Ishikawa (cell line): ENCODE measurements around the gene TJP2.

Experiments used
- CEBPB ChIP-seq: IDR thresholded peaks from 2 replicates; pipeline ENCODE4 v1.6.1; 2012
- CREB1 ChIP-seq: IDR thresholded peaks from 2 replicates; pipeline ENCODE4 v1.6.1; 2012; ENCODE audit warnings: low read depth
- EGR1 ChIP-seq: IDR thresholded peaks from 2 replicates; pipeline ENCODE4 v1.6.1; 2012
- EP300 ChIP-seq: IDR thresholded peaks from 2 replicates; pipeline ENCODE4 v1.6.1; 2012; ENCODE audit warnings: borderline replicate concordance
- FOXM1 ChIP-seq: IDR thresholded peaks from 2 replicates; pipeline ENCODE4 v1.6.1; 2012; ENCODE audit warnings: low read depth, borderline replicate concordance
- MAX ChIP-seq: IDR thresholded peaks from 2 replicates; pipeline ENCODE4 v1.6.1; 2012
- RAD21 ChIP-seq: IDR thresholded peaks from 2 replicates; pipeline ENCODE4 v1.6.1; 2012; ENCODE audit warnings: low read depth
- TAF1 ChIP-seq: IDR thresholded peaks from 2 replicates; pipeline ENCODE4 v1.6.1; 2012; ENCODE audit warnings: low read depth, mild to moderate bottlenecking
- TCF12 ChIP-seq: IDR thresholded peaks from 2 replicates; pipeline ENCODE4 v1.6.1; 2012; ENCODE audit warnings: low read depth
- YY1 ChIP-seq: IDR thresholded peaks from 2 replicates; pipeline ENCODE4 v1.6.1; 2012; ENCODE audit warnings: low read depth
- ZBTB7A ChIP-seq: IDR thresholded peaks from 2 replicates; pipeline ENCODE4 v1.6.1; 2012; ENCODE audit warnings: low read depth
- TF ChIP-seq, protein P1 (sequence below): IDR thresholded peaks from 2 replicates; pipeline ENCODE4 v1.6.1; 2012; ENCODE audit warnings: low read depth, mild to moderate bottlenecking
- TF ChIP-seq, protein P2 (sequence below): IDR thresholded peaks from 2 replicates; pipeline ENCODE4 v1.6.1; 2012

- TF ChIP-seq MAX = no peak
- TF ChIP-seq TAF1 = no peak
- TF ChIP-seq CREB1 = no peak
- TF ChIP-seq, protein P1, sequence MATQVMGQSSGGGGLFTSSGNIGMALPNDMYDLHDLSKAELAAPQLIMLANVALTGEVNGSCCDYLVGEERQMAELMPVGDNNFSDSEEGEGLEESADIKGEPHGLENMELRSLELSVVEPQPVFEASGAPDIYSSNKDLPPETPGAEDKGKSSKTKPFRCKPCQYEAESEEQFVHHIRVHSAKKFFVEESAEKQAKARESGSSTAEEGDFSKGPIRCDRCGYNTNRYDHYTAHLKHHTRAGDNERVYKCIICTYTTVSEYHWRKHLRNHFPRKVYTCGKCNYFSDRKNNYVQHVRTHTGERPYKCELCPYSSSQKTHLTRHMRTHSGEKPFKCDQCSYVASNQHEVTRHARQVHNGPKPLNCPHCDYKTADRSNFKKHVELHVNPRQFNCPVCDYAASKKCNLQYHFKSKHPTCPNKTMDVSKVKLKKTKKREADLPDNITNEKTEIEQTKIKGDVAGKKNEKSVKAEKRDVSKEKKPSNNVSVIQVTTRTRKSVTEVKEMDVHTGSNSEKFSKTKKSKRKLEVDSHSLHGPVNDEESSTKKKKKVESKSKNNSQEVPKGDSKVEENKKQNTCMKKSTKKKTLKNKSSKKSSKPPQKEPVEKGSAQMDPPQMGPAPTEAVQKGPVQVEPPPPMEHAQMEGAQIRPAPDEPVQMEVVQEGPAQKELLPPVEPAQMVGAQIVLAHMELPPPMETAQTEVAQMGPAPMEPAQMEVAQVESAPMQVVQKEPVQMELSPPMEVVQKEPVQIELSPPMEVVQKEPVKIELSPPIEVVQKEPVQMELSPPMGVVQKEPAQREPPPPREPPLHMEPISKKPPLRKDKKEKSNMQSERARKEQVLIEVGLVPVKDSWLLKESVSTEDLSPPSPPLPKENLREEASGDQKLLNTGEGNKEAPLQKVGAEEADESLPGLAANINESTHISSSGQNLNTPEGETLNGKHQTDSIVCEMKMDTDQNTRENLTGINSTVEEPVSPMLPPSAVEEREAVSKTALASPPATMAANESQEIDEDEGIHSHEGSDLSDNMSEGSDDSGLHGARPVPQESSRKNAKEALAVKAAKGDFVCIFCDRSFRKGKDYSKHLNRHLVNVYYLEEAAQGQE = no peak
- no peak for TF ChIP-seq TCF12
- TF ChIP-seq FOXM1 = no peak
- no peak for TF ChIP-seq RAD21
- no peak for TF ChIP-seq CEBPB
- TF ChIP-seq EP300 = no peak
- no peak for TF ChIP-seq YY1
- TF ChIP-seq, protein P2, sequence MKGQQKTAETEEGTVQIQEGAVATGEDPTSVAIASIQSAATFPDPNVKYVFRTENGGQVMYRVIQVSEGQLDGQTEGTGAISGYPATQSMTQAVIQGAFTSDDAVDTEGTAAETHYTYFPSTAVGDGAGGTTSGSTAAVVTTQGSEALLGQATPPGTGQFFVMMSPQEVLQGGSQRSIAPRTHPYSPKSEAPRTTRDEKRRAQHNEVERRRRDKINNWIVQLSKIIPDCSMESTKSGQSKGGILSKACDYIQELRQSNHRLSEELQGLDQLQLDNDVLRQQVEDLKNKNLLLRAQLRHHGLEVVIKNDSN = no peak
- no peak for TF ChIP-seq ZBTB7A
- TF ChIP-seq EGR1 = no peak
Observed at GRCh38 chr9:69218166-69218565, 44.1 kb downstream of the TJP2 start.
